Esophagus (tissue), 2 donors: ENCODE results near the gene PLXNA1. TPM values are rescaled to one million over a fixed set of nuclear protein-coding genes. Genes with fewer than 3 reads are reported as not detected.

Source experiments
- H3K27ac ChIP-seq, 2 donors: one replicate each; pipeline ENCODE4 v1.5.1; 2013; ENCODE audit warnings: low read depth in 2 of 2, mild to moderate bottlenecking in 2 of 2, inconsistent platforms in 1 of 2, low read length in 1 of 2, moderate library complexity in 1 of 2
- H3K27me3 ChIP-seq, 2 donors: one replicate each; pipeline ENCODE4 v1.6.1; 2013; ENCODE audit warnings: low read length in 2 of 2, control low read depth in 1 of 2, mild to moderate bottlenecking in 1 of 2; ENCODE audit not compliant: insufficient read depth in 2 of 2, control insufficient read depth in 1 of 2
- H3K36me3 ChIP-seq, 2 donors: one replicate each; pipeline ENCODE4 v1.6.1; 2013; ENCODE audit warnings: low read length in 1 of 2; ENCODE audit not compliant: control insufficient read depth in 2 of 2, insufficient read depth in 2 of 2
- H3K4me1 ChIP-seq, 2 donors: one replicate each; pipeline ENCODE4 v1.6.1; 2013; ENCODE audit warnings: low read length in 1 of 2; ENCODE audit not compliant: control insufficient read depth in 2 of 2, insufficient read depth in 2 of 2
- H3K4me3 ChIP-seq, 2 donors: one replicate each; pipeline ENCODE4 v1.5.1; 2013; ENCODE audit warnings: low read length in 2 of 2, mild to moderate bottlenecking in 2 of 2, low read depth in 1 of 2, moderate library complexity in 1 of 2
- H3K9me3 ChIP-seq, 2 donors: one replicate each; pipeline ENCODE4 v1.6.1; 2013; ENCODE audit warnings: mild to moderate bottlenecking in 2 of 2, low read depth in 1 of 2, low read length in 1 of 2, moderate library complexity in 1 of 2; ENCODE audit not compliant: control insufficient read depth in 2 of 2, insufficient read depth in 1 of 2
- WGBS, 2 donors: extraction: QIAGEN DNeasy Blood & Tissue Kit; methylation state at CpG; one replicate each; pipeline ENCODE4 v1.1.7; 2013; 5-methylcytosine and 5-hydroxymethylcytosine counted together
- polyA plus RNA-seq, 2 donors: library from polyadenylated mRNA; stranded (reverse); fragments of 200-250 nt; gene quantifications; one replicate each; pipeline ENCODE4 v1.2.3, GENCODE V29; 2013
- donor health status: healthy with polysubstance abuse.
- donor health status: Bipolar disorder and iron deficiency.

Gene PLXNA1
- polyA plus RNA-seq, 2 donors = 7.9 to 13.6 TPM

DNA sequence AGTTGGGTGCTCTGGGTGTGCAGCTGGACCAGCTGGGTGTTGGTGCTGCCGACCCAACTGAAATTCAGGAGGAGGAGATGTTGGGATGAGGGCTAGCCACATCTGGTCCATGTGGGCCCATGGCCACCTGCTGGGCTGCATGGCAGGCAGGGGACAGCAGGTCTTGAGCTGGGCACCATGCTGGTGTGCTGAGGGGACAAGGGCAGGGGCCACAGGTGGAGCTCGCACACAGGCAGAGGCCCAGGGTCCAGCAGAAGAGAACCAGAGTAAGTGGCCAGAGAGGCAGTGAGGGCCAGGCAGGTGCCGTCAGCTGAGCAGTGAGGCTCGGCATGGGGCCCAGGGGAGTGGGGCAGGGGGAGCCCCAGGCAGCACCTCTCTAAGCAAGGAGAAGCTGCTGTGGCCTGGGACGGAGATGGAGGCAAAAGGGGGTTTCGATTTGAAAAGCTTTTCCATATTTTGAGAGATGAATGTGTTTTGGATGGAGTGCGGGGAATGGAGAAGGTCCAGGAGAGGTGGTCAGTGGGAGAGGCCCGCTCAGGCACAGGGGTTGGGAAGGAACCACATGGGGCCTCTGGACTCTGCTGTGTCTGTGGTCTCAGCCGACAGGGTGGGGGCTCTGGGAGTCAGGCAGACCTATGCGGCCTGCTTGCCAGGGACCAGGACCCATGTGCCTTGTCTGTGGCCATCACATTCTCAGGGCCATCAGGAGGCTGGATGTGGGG lies 30.5 kb upstream of the PLXNA1 start:
- Histone ChIP-seq H3K9me3 (no peaks in the 10 kb centered on the region), H3K36me3 (peaks cover 0 to 5% of the 10 kb centered on the region in 2 donors), H3K4me3 (no peak overlapping the region), H3K27me3 (no peaks in the 10 kb centered on the region), H3K27ac (no peak overlapping the region), H3K4me1 (peaks cover 0 to 6% of the 10 kb centered on the region in 2 donors)
- 96 to 99% methylated on average over 10 of the region's 10 CpGs for WGBS, 2 donors

DNA sequence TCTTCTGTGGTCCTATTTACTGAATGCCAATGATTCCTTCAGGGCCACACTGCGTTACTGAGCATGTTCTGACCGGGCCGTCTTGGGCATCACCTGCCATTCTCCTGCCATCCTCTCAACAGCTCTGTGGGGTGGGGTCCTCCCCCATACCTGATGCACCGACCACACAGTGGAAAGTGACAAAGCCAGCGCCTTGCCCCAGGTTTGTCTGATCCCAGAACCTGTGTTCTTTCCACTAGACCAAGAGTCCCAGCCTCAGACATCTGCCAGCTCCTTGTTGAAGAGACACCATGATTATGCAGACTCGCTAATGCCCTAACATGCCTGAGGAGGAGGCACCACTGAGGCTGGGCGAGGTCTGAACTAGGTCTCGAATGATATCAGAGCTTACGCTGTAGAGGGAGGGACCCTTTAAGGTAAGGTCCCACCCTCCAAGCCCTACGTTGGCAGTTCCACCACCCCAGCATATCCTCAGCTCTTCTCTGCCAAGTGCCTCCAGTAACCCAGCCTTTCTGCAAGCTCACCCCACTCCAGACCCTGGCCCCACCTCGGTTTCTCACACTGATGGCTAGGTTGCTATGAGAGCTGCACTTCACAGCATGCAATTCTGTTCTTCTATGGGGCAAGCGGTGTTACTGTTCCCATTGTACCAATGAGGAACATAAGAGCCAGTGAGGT lies 29.8 kb upstream of the PLXNA1 start:
- H3K27me3 ChIP-seq = no peaks in the 10 kb centered on the region
- WGBS, 2 donors = 94% methylated on average over 12 of the region's 12 CpGs

DNA sequence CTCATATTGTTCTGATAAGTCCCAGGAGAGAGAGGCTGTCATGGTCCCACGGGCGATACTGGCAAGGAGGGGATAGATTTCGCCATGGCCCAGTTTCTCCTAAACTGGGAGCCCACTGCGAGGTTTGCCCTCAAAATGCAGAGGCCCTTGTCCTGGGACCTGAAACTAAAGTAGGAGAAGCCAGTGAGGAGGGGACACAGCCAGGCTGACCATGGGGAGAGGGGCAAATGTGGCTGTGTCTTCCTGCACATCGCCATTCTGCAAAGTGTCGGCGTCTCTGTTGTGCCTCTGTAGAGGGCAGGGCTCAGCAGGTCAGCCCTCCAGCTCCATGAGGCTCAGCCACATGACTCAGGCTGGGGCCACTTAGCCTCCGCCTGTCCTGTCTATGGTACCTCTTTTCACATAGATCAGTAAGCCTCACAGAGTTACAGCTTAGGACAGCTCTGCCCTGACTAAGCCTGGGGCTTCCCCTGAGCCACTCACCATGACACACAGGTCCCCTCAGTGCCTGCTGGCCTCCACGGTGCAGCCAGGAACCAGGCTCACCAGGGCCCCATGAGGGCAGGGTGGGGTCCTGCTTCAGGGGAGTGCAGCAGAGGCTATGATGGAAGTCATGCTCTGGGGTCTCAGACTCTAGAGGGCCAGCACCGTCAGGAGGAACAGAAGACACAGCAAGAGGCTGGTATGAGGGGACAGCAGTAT lies 28.6 kb upstream of the PLXNA1 start:
- Histone ChIP-seq H3K9me3 (no peaks in the 10 kb centered on the region), H3K27ac (no peak overlapping the region), H3K4me3 (no peak overlapping the region), H3K4me1 (peaks cover 0 to 12% of the 10 kb centered on the region in 2 donors), H3K36me3 (peaks cover 0 to 3% of the 10 kb centered on the region in 2 donors), H3K27me3 (no peaks in the 10 kb centered on the region)
- WGBS, 2 donors = 87 to 89% methylated on average over 10 of the region's 10 CpGs

More for the DNA sequence above, 29.8 kb upstream of the PLXNA1 start:
- Histone ChIP-seq H3K9me3 (no peaks in the 10 kb centered on the region), H3K4me3 (no peak overlapping the region), H3K27ac (no peak overlapping the region), H3K4me1 (peaks cover 0 to 12% of the 10 kb centered on the region in 2 donors), H3K36me3 (peaks cover 0 to 5% of the 10 kb centered on the region in 2 donors)

DNA sequence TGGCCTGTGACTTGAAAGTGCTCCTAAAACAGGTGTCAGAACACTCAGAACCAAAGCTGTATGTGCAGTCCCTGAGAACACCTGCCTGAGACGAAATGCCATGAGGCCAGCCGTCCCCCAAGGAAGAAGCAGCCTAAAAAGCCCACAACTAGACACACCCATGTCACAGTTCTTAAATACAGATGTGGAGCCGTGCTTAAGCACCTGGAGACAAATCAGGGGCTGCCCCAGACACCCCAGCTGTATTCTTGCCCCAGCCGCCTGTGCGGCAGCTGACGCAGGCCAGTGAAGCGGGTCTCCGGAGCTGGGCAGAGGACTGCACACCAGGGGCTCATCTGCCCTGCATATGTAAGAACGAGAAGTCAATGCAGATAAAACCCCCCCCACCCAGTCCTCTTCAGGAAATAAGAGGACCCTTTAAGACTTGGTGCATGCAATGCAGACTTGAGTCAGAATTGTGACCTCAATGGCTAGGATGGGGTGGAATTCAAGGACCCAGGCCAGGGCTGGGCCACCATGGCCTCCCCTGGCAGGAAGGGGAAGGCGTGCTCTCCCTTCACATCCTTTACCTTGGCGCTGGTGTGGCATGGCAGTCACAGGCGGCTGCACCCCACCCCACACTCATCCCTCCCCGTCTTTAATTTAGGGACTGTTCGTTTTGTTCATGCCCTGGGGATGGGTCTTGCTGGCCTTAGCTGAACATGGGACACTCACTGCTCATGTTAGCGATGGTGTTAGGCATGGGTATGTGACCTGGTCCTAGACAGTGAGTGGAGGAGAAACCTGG lies 27.7 kb upstream of the PLXNA1 start:
- Histone ChIP-seq H3K27me3 (no peaks in the 10 kb centered on the region), H3K9me3 (no peaks in the 10 kb centered on the region), H3K4me1 (peaks cover 0 to 16% of the 10 kb centered on the region in 2 donors), H3K27ac (no peak overlapping the region), H3K4me3 (no peak overlapping the region), H3K36me3 (no peaks in the 10 kb centered on the region)
- 92 to 95% methylated on average over 15 of the region's 15 CpGs for WGBS, 2 donors

DNA sequence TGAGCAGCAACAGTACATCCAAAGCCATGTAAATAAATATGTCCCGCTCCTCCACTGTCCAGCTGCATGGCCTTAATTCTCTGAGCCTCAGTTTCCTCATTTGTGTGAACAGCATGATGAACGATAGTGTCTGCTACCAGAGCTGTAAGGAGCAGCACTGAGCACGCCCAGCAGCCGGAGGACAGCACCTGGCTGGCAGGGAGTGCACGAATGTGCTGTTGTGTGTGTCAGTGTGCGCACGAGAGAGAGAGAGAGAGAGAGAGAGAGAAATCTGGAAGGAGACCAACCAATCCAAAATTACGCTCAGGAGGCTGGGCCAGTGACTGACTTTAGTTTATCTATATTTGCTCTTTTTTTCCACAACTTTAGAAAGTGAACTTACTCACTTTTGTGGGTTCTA lies 26.6 kb upstream of the PLXNA1 start:
- 53 to 56% methylated on average over 8 of the region's 8 CpGs for WGBS, 2 donors

GRCh38 chr3:126956866-126957650 lies 25.9 kb upstream of the PLXNA1 start:
- Histone ChIP-seq H3K27ac (peak overlapping the region; percentile 37 to 43), H3K27me3 (no peaks in the 10 kb centered on the region)
- WGBS, 2 donors = 53 to 69% methylated on average over 23 of the region's 23 CpGs

More for the DNA sequence above, 26.6 kb upstream of the PLXNA1 start:
- H3K4me1 ChIP-seq = peaks cover 0 to 26% of the 10 kb centered on the region in 2 donors
- no peak overlapping the region for H3K27ac ChIP-seq
- H3K36me3 ChIP-seq = no peaks in the 10 kb centered on the region
- H3K27me3 ChIP-seq = no peaks in the 10 kb centered on the region
- H3K9me3 ChIP-seq = no peaks in the 10 kb centered on the region
- H3K4me3 ChIP-seq = no peak overlapping the region

GRCh38 chr3:126957776-126958637 lies 24.9 kb upstream of the PLXNA1 start:
- Histone ChIP-seq H3K4me1 (peaks cover 0 to 36% of the 10 kb centered on the region in 2 donors), H3K36me3 (no peaks in the 10 kb centered on the region), H3K27me3 (no peaks in the 10 kb centered on the region), H3K4me3 (no peak overlapping the region), H3K27ac (no peak overlapping the region), H3K9me3 (no peaks in the 10 kb centered on the region)
- WGBS, 2 donors = 89 to 93% methylated on average over 14 of the region's 14 CpGs

More at GRCh38 chr3:126956866-126957650, 25.9 kb upstream of the PLXNA1 start:
- Histone ChIP-seq H3K36me3 (no peaks in the 10 kb centered on the region), H3K4me1 (peaks cover 0 to 33% of the 10 kb centered on the region in 2 donors), H3K9me3 (no peaks in the 10 kb centered on the region), H3K4me3 (no peak overlapping the region)

- Histone ChIP-seq H3K27ac (no peak overlapping the region), H3K4me1 (peaks cover 0 to 36% of the 10 kb centered on the region in 2 donors), H3K36me3 (no peaks in the 10 kb centered on the region), H3K4me3 (no peak overlapping the region), H3K9me3 (no peaks in the 10 kb centered on the region), H3K27me3 (no peaks in the 10 kb centered on the region)
- WGBS, 2 donors = 86 to 91% methylated on average over 10 of the region's 10 CpGs
Measured at GRCh38 chr3:126958638-126959085, 24.3 kb upstream of the PLXNA1 start.
